HepG2 (cell line): ENCODE measurements around the gene MAP3K2. TPM values are rescaled to one million over a fixed set of nuclear protein-coding genes. Genes with fewer than 3 reads are reported as not detected.
A peak's percentile ranks its signal among the peaks of the same experiment; 100 is the strongest.

ENCODE experiments used
- ATAC-seq: fragments of 200-7000 bp; cut with Tn5 transposase; 3 replicates; pipeline ENCODE4 v1.9.1; 2020; ENCODE audit warnings: mild to moderate bottlenecking, moderate library complexity
- Bru-seq: library from RNA; stranded (reverse); fragments of 400-500 nt; gene quantifications from one replicate; lab custom pipeline; 2021; lab: Mats Ljungman, UMichigan
- BruChase-seq, 2 experiments: library from RNA; stranded (reverse); fragments of 400-500 nt; gene quantifications; one replicate each; lab custom pipeline; 2021; lab: Mats Ljungman, UMichigan
- BruUV-seq: library from RNA; stranded (reverse); fragments of 400-500 nt; replicated peaks from 2 replicates; lab custom pipeline; 2021; lab: Mats Ljungman, UMichigan
- CTCF ChIA-PET: fragments of 300-600 bp; formaldehyde crosslinking; extraction: SDS; loops from one replicate; lab custom pipeline; 2021; ENCODE audit warnings: low total read pairs, inconsistent platforms, low intra/inter-chr PET ratio; lab: Yijun Ruan, JAX
- POLR2A ChIA-PET: fragments of 350-600 bp; sonication (Branson Sonifier 250); formaldehyde crosslinking; loops from one replicate; lab custom pipeline; 2020; ENCODE audit warnings: antibody characterized with exemption, inconsistent platforms; lab: Yijun Ruan, JAX
- DNase-seq: peaks from one replicate; pipeline ENCODE4 v3.0.0-alpha.2; 2015; ENCODE audit warnings: low spot score
- FAIRE-seq: peaks from 3 replicates; lab custom pipeline; 2011; peaks lifted over from hg19 to GRCh38; lab: Jason Lieb, UNC
- H2AFZ ChIP-seq: one replicate; pipeline ENCODE4 v1.6.1; 2011; ENCODE audit warnings: low read length, inconsistent platforms
- H3K27ac ChIP-seq: fragments of 300-600 bp; 3 replicates; pipeline ENCODE4 v1.8.0; 2011; ENCODE audit warnings: mixed run types, mild to moderate bottlenecking, mixed read lengths, low read length, inconsistent platforms; ENCODE audit not compliant: insufficient read depth; ENCODE audit errors: extremely low read length
- H3K27me3 ChIP-seq, 2 experiments: fragments of 200-600 bp in 1 of 2; 2 replicates in 1 of 2; 3 replicates in 1 of 2; pipeline versions ENCODE4 v1.6.0 to v1.8.0; 2011; ENCODE audit warnings: low read length in 2 of 2, mild to moderate bottlenecking in 2 of 2, moderate library complexity in 2 of 2, inconsistent platforms in 1 of 2; ENCODE audit not compliant: insufficient read depth in 2 of 2, control insufficient read depth in 1 of 2
- H3K36me3 ChIP-seq, 2 experiments: fragments of 200-600 bp in 1 of 2; replicated peaks in 1 of 2; 2 replicates in 1 of 2; 3 replicates in 1 of 2; pipeline versions ENCODE4 v1.5.1 to v1.8.0; 2011; ENCODE audit warnings: low read length in 2 of 2, inconsistent platforms in 1 of 2; ENCODE audit not compliant: insufficient read depth in 2 of 2, control insufficient read depth in 1 of 2
- H3K4me1 ChIP-seq: 2 replicates; pipeline ENCODE4 v1.5.1; 2012; ENCODE audit warnings: low read length, inconsistent platforms; ENCODE audit not compliant: insufficient read depth
- H3K4me2 ChIP-seq: 2 replicates; pipeline ENCODE4 v1.6.0; 2011; ENCODE audit warnings: low read depth, low read length, inconsistent platforms
- H3K4me3 ChIP-seq, 3 experiments: fragments of 200-600 bp in 1 of 3; sonication (generic), shearing (Covaris generic) in 1 of 3; replicated peaks in 1 of 3; 2 replicates each; pipeline ENCODE4 v1.5.1; 2011 to 2016; ENCODE audit warnings: low read length in 3 of 3, inconsistent platforms in 2 of 3, low read depth in 2 of 3, mild to moderate bottlenecking in 2 of 3, control low read depth in 1 of 3, mixed read lengths in 1 of 3; ENCODE audit not compliant: insufficient read depth in 1 of 3
- H3K79me2 ChIP-seq: one replicate; pipeline ENCODE4 v1.6.1; 2011; ENCODE audit warnings: low read length, inconsistent platforms; ENCODE audit not compliant: insufficient read depth
- H3K9ac ChIP-seq: 2 replicates; pipeline ENCODE4 v1.6.0; 2011; ENCODE audit warnings: mild to moderate bottlenecking, low read depth, low read length, inconsistent platforms; ENCODE audit not compliant: insufficient read depth
- H3K9me3 ChIP-seq: 2 replicates; pipeline ENCODE4 v1.5.1; 2012; ENCODE audit warnings: mild to moderate bottlenecking, low read length
- H4K20me1 ChIP-seq: 2 replicates; pipeline ENCODE4 v1.6.0; 2011; ENCODE audit warnings: inconsistent platforms, mild to moderate bottlenecking, low read length, moderate library complexity; ENCODE audit not compliant: insufficient read depth
- JUND ChIP-seq: sonication (generic); formaldehyde crosslinking; IDR thresholded peaks from 2 replicates; pipeline ENCODE4 v1.8.0; 2022; ENCODE audit warnings: mild to moderate bottlenecking, missing genetic modification reagents
- THAP11 ChIP-seq: IDR thresholded peaks from 2 replicates; pipeline ENCODE4 v1.6.1; 2016; ENCODE audit warnings: missing biosample characterization, missing genetic modification reagents
- YEATS4 ChIP-seq: sonication (generic); formaldehyde crosslinking; IDR thresholded peaks from 2 replicates; pipeline ENCODE4 v1.4.0; 2020; ENCODE audit warnings: missing genetic modification reagents, borderline replicate concordance
- ZMYM4 ChIP-seq: sonication (generic); formaldehyde crosslinking; IDR thresholded peaks from 2 replicates; pipeline ENCODE4 v1.8.1; 2023; ENCODE audit warnings: mild to moderate bottlenecking, missing genetic modification reagents
- ZNF543 ChIP-seq: sonication (generic); formaldehyde crosslinking; IDR thresholded peaks from 2 replicates; pipeline ENCODE4 v1.4.0; 2020; ENCODE audit warnings: mild to moderate bottlenecking, missing genetic modification reagents
- ZNF672 ChIP-seq: sonication (generic); formaldehyde crosslinking; IDR thresholded peaks from 2 replicates; pipeline ENCODE4 v1.8.1; 2022; ENCODE audit warnings: missing genetic modification reagents
- WGBS: methylation state at CpG from one replicate; pipeline ENCODE4 v1.1.6; 2017; ENCODE audit warnings: low lambda C conversion rate; 5-methylcytosine and 5-hydroxymethylcytosine counted together
- in situ Hi-C: cut with HindIII; loops from 2 replicates; pipeline ENCODE4 v1.10.0; 2017; ENCODE audit warnings: low pct_unique_long_range_greater_than_20kb; ENCODE audit not compliant: extremely low pct_ligation_motif_present
- intact Hi-C: fragments of 100-400 bp; cut with micrococcal nuclease; formaldehyde crosslinking; loops from one replicate; pipeline ENCODE4 v1.10.0; 2022; ENCODE audit not compliant: unreplicated experiment
- long read RNA-seq, 2 experiments: library from RNA in 1 of 2; library from polyadenylated mRNA in 1 of 2; stranded (forward) in 1 of 2; unstranded in 1 of 2; transcript quantifications; one replicate each; pipeline ENCODE4 v2.0.0, GENCODE V29; 2019 to 2022
- polyA minus RNA-seq, 3 experiments: library from RNA; depleted of rRNA, polyadenylated mRNA; stranded (reverse); fragments of >200 nt; gene quantifications; 2 replicates each; pipeline ENCODE4 v1.2.3, GENCODE V29; 2011; ENCODE audit warnings: low replicate concordance in 1 of 3
- polyA plus RNA-seq, 8 experiments: library from polyadenylated mRNA; depleted of rRNA in 3 of 8; stranded (reverse) in 7 of 8; unstranded in 1 of 8; fragments of >200 nt; fragmentation: Illumina TruSeq in 4 of 8; extraction: Trizol in 4 of 8; gene quantifications; 2 replicates each; pipeline versions ENCODE4 v1.2.1 to v1.2.3, GENCODE V29; 2011 to 2016; ENCODE audit warnings: low read depth in 4 of 8, missing spikeins in 1 of 8, mixed read lengths in 1 of 8; ENCODE audit not compliant: insufficient read depth in 1 of 8
- total RNA-seq, 5 experiments: library from RNA; depleted of rRNA; stranded (reverse); fragments of >200 nt; fragmentation: Illumina TruSeq; extraction: Trizol; gene quantifications; 2 replicates each; pipeline ENCODE4 v1.2.3, GENCODE V29; 2016; ENCODE audit warnings: low read depth in 1 of 5
- TF ChIP-seq, protein P1 (sequence below): IDR thresholded peaks from 2 replicates; pipeline ENCODE4 v1.6.1; 2016; ENCODE audit warnings: missing biosample characterization, missing genetic modification reagents, low read depth
- TF ChIP-seq, protein P2 (sequence below): sonication (generic); formaldehyde crosslinking; IDR thresholded peaks from 2 replicates; pipeline ENCODE4 v1.8.1; 2023; ENCODE audit warnings: mild to moderate bottlenecking, inconsistent platforms, moderate library complexity, missing genetic modification reagents, borderline replicate concordance

The MAP3K2 gene, protein sequence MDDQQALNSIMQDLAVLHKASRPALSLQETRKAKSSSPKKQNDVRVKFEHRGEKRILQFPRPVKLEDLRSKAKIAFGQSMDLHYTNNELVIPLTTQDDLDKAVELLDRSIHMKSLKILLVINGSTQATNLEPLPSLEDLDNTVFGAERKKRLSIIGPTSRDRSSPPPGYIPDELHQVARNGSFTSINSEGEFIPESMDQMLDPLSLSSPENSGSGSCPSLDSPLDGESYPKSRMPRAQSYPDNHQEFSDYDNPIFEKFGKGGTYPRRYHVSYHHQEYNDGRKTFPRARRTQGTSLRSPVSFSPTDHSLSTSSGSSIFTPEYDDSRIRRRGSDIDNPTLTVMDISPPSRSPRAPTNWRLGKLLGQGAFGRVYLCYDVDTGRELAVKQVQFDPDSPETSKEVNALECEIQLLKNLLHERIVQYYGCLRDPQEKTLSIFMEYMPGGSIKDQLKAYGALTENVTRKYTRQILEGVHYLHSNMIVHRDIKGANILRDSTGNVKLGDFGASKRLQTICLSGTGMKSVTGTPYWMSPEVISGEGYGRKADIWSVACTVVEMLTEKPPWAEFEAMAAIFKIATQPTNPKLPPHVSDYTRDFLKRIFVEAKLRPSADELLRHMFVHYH
- total RNA-seq (2016; rRNA removed; fragmentation: Illumina TruSeq; extraction: Trizol) (37.2 and 56.1 TPM in 2 replicates), polyA plus RNA-seq (2011; rRNA removed) (11.2 and 12.2 TPM in 2 replicates), polyA minus RNA-seq (2011; rRNA and poly(A)+ RNA removed; ENCODE audit: low replicate concordance) (20.5 and 26.7 TPM in 2 replicates), Bru-seq, nascent RNA (percentile 94 among the genes with signal in this experiment), BruChase-seq, experiment 1, labeled RNA remaining after a 6-hour chase (percentile 96 among the genes with signal in this experiment), BruChase-seq, experiment 2, labeled RNA remaining after a 2-hour chase (percentile 96 among the genes with signal in this experiment)
- 12.9 and 13.4 TPM in 2 replicates for total RNA-seq (2016; cell fraction: cytosol; rRNA removed; fragmentation: Illumina TruSeq; extraction: Trizol; ENCODE audit: low read depth)
- total RNA-seq (2016; cell fraction: insoluble cytoplasmic fraction; rRNA removed; fragmentation: Illumina TruSeq; extraction: Trizol) = 35.8 and 54.1 TPM in 2 replicates
- 28.2 and 32.6 TPM in 2 replicates for total RNA-seq (2016; cell fraction: membrane; rRNA removed; fragmentation: Illumina TruSeq; extraction: Trizol)
- total RNA-seq (2016; cell fraction: nucleus; rRNA removed; fragmentation: Illumina TruSeq; extraction: Trizol) = 37.4 and 42.1 TPM in 2 replicates
- 5.1 and 7.6 TPM in 2 replicates for polyA plus RNA-seq (2011; cell fraction: cytosol; rRNA removed)
- polyA plus RNA-seq (2011; cell fraction: nucleus; rRNA removed) = 18.1 and 21.8 TPM in 2 replicates
- 11.5 and 11.7 TPM in 2 replicates for polyA plus RNA-seq (2012)
- 0.44 and 0.68 TPM in 2 replicates for polyA plus RNA-seq (2016; cell fraction: cytosol; fragmentation: Illumina TruSeq; extraction: Trizol; ENCODE audit: low read depth)
- polyA plus RNA-seq (2016; cell fraction: insoluble cytoplasmic fraction; fragmentation: Illumina TruSeq; extraction: Trizol; ENCODE audit: low read depth) = 14.1 and 15.7 TPM in 2 replicates
- polyA plus RNA-seq (2016; cell fraction: membrane; fragmentation: Illumina TruSeq; extraction: Trizol; ENCODE audit: low read depth) = 3.3 and 3.5 TPM in 2 replicates
- polyA plus RNA-seq (2016; cell fraction: nucleus; fragmentation: Illumina TruSeq; extraction: Trizol; ENCODE audit: insufficient read depth, low read depth) = 28.7 and 30.7 TPM in 2 replicates
- 43.5 and 45.0 TPM in 2 replicates for polyA minus RNA-seq (2011; cell fraction: cytosol; rRNA and poly(A)+ RNA removed)
- polyA minus RNA-seq (2011; cell fraction: nucleus; rRNA and poly(A)+ RNA removed) = 46.0 and 46.6 TPM in 2 replicates
- long read RNA-seq, experiment 1, partial matches to known transcripts = 1 of 5 reads
- long read RNA-seq, experiment 1, other reads (novel, unspliced or antisense) = 4 of 5 reads
- long read RNA-seq, experiment 2, partial matches to known transcripts = 0 of 27 reads
- long read RNA-seq, experiment 2, other reads (novel, unspliced or antisense) = 27 of 27 reads

DNA sequence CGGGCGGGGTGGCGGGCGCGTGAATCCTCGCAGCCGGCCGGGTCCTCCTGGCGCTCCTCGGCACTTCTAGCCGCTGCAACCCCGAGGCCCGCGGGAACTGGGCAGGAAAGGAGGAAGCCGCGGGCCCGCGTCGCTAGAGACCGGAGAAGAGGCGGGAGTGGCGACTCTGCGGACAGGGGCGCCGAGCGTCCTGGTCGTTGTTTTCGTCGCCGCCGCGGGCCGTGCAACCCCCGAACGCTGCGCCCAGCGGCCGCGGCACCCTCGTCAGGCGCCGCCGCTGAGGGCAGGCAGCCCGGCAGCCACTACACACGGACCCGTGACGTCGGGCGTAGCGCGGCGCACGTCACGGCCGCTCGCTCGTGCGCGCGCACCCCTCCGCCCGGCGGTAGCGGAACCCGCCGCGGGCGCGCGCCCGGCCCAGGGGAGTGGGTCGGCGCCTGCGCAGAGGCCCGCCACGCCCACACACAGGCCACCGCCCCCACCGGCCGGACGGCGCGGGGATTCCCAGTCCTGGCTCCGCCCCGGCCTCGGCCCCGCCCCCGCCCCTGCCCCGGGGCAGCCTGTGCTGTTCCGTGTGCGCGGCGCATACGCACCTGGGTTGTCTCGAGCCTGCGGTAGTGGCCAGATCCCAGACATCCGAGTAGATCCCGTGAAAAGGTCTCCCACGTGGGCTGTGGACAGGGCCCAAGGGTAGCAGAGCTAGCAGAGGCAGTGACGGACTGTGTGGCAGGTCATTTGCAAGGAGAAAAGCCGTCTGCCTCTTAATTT is at the start of gene MAP3K2:
MAP3K2 (minus strand) TSS at position 321 of the 768 bp plus-strand sequence. CDS start 44,846 bp downstream, outside the sequence.
- H3K9me3 ChIP-seq = no peaks in the 10 kb centered on the region
- peaks cover 47% of the 10 kb centered on the region for H3K79me2 ChIP-seq
- 2% methylated on average over 20 of the region's 100 CpGs for WGBS
- peaks cover 22% of the 10 kb centered on the region for H4K20me1 ChIP-seq
- CTCF ChIA-PET = no interaction called here
- no peaks in the 10 kb centered on the region; a peak in 1 of 5 replicates for H3K27me3 ChIP-seq
- FAIRE-seq = no peak
- peak; percentile 83 for ATAC-seq
- peak within 1 kb of the TSS; percentile 99 for H3K27ac ChIP-seq
- POLR2A ChIA-PET = interaction anchor here (1.0 to 3.7 kb wide), 16 partner anchors 11 to 66 kb away, joined by 3 to 44 read pairs (median 7); partner anchors contain the start of gene PROC
- H2AFZ ChIP-seq = peak within 1 kb of the TSS; percentile 22
- intact Hi-C loops = loop anchor here (1.0 to 2.0 kb wide), 3 partner anchors 21 to 65 kb away; no protein-coding TSS in a partner anchor
- peaks cover 52% of the 10 kb centered on the region for H3K4me1 ChIP-seq
- in situ Hi-C loops = no loop called here
- peaks cover 2 to 7% of the 10 kb centered on the region in 2 experiments; a peak in 2 of 5 replicates for H3K36me3 ChIP-seq
- BruUV-seq = no TSS peak
- H3K4me2 ChIP-seq = peak within 1 kb of the TSS; percentile 93
- DNase-seq = peak; percentile 86
- peak within 1 kb of the TSS; percentile 100 for H3K9ac ChIP-seq
- peak within 1 kb of the TSS; percentile 87 to 95 (median 94) for H3K4me3 ChIP-seq
- TF ChIP-seq THAP11 (CRISPR knock-in tag) = peak; percentile 25
- TF ChIP-seq ZMYM4 (CRISPR knock-in tag) = peak; percentile 76
- peak; percentile 44; the same call in 1 of the 2 replicates for TF ChIP-seq JUND (CRISPR knock-in tag)
- TF ChIP-seq, protein P1, sequence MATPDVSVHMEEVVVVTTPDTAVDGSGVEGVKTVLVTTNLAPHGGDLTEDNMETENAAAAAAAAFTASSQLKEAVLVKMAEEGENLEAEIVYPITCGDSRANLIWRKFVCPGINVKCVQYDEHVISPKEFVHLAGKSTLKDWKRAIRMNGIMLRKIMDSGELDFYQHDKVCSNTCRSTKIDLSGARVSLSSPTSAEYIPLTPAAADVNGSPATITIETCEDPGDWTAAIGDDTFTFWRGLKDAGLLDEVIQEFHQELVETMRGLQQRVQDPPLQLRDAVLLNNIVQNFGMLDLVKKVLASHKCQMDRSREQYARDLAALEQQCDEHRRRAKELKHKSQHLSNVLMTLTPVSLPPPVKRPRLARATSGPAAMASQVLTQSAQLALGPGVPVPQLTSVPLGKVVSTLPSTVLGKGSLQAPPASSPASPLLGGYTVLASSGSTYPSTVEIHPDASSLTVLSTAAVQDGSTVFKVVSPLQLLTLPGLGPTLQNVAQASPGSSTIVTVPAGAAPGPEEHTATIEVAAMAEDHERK (CRISPR knock-in tag) = peak; percentile 81
- peak; percentile 32 for TF ChIP-seq ZNF543
- TF ChIP-seq, protein P2, sequence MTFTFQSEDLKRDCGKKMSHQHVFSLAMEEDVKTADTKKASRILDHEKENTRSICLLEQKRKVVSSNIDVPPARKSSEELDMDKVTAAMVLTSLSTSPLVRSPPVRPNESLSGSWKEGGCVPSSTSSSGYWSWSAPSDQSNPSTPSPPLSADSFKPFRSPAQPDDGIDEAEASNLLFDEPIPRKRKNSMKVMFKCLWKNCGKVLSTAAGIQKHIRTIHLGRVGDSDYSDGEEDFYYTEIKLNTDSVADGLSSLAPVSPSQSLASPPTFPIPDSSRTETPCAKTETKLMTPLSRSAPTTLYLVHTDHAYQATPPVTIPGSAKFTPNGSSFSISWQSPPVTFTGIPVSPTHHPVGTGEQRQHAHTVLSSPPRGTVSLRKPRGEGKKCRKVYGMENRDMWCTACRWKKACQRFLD (CRISPR knock-in tag) = 0 out of 2 replicates have a peak, but pooled peaks have one; percentile 0
- no peak for TF ChIP-seq ZNF672 (CRISPR knock-in tag)
- TF ChIP-seq YEATS4 (CRISPR knock-in tag) = peak; percentile 80; the same call in 1 of the 2 replicates
